Calu3 (cell line): ENCODE results near the gene NEDD4L. TPM values are rescaled to one million over a fixed set of nuclear protein-coding genes. Genes with fewer than 3 reads are reported as not detected.
A peak's percentile ranks its signal among the peaks of the same experiment; 100 is the strongest.

ENCODE experiments used
- BruUV-seq: library from RNA; stranded (reverse); fragments of 400-500 nt; replicated peaks from 2 replicates; lab custom pipeline; 2021; lab: Mats Ljungman, UMichigan
- CTCF ChIA-PET: fragments of 300-600 bp; sonication (Branson Sonifier 250); formaldehyde crosslinking; loops from one replicate; lab custom pipeline; 2022; ENCODE audit warnings: antibody characterized with exemption; lab: Charles Lee
- DNase-seq: peaks from one replicate; pipeline ENCODE4 v3.0.0; 2022
- H3K27ac Mint-ChIP-seq: one replicate; pipeline ENCODE4 v1.8.0; 2022; ENCODE audit warnings: mixed read lengths; ENCODE audit not compliant: unreplicated experiment
- H3K27me3 Mint-ChIP-seq: one replicate; pipeline ENCODE4 v1.8.0; 2022; ENCODE audit warnings: mixed read lengths; ENCODE audit not compliant: unreplicated experiment
- H3K36me3 Mint-ChIP-seq: one replicate; pipeline ENCODE4 v1.8.0; 2022; ENCODE audit warnings: mild to moderate bottlenecking, moderate library complexity, mixed read lengths; ENCODE audit not compliant: insufficient read depth, unreplicated experiment
- H3K4me1 Mint-ChIP-seq: one replicate; pipeline ENCODE4 v1.8.0; 2022; ENCODE audit warnings: mild to moderate bottlenecking, low read depth, mixed read lengths; ENCODE audit not compliant: unreplicated experiment
- H3K4me3 Mint-ChIP-seq: one replicate; pipeline ENCODE4 v1.8.0; 2022; ENCODE audit warnings: mild to moderate bottlenecking, low read depth, moderate library complexity, mixed read lengths; ENCODE audit not compliant: unreplicated experiment
- H3K9me3 Mint-ChIP-seq: one replicate; pipeline ENCODE4 v1.8.0; 2022; ENCODE audit warnings: low read depth, mixed read lengths; ENCODE audit not compliant: unreplicated experiment
- intact Hi-C: fragments of 100-400 bp; cut with micrococcal nuclease; formaldehyde crosslinking; loops from one replicate; pipeline ENCODE4 v1.10.0; 2022; ENCODE audit not compliant: unreplicated experiment
- total RNA-seq: library from RNA; stranded (reverse); gene quantifications from 2 replicates; pipeline ENCODE4 v1.2.3, GENCODE V29; 2022
- TF ChIP-seq, protein P1 (sequence below): fragments of 200-600 bp; IDR thresholded peaks from one replicate; pipeline ENCODE4 v1.8.0; 2022; ENCODE audit warnings: antibody characterized with exemption; ENCODE audit not compliant: unreplicated experiment

Gene NEDD4L
- total RNA-seq, 1 experiment from 2014 or later = 213 TPM

DNA sequence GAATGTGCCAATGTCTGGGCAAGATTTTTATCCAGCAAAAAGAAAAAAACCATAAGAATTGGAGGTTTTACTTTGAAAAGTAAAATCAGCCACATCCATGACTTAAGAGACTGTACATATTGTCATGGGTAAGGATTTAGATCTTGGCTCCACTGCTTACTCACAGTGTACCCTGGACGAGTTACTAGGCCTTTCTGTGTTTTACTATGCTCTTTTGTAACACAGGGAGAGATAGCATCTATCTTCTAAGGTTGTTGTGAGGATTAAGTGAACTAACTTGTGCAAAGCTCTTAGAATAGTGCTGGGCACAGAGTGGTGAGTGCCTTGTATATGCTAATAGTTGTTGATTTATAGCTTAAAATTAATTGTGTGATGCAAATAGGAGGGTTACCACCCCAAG, 255.9 kb downstream of the NEDD4L start:
- Mint-ChIP-seq H3K27ac (no peak overlapping the region), H3K9me3 (no peaks in the 10 kb centered on the region), H3K4me3 (no peak overlapping the region), H3K4me1 (peaks cover 64% of the 10 kb centered on the region), H3K27me3 (no peaks in the 10 kb centered on the region), H3K36me3 (peaks cover 18% of the 10 kb centered on the region)
- CTCF ChIA-PET = interaction anchor here (0.8 kb wide), 1 partner anchor 15 kb away, joined by 3 read pairs; no protein-coding TSS in a partner anchor
- no TSS peak for BruUV-seq
- no peak for DNase-seq
- intact Hi-C loops = no loop called here
- TF ChIP-seq, protein P1, sequence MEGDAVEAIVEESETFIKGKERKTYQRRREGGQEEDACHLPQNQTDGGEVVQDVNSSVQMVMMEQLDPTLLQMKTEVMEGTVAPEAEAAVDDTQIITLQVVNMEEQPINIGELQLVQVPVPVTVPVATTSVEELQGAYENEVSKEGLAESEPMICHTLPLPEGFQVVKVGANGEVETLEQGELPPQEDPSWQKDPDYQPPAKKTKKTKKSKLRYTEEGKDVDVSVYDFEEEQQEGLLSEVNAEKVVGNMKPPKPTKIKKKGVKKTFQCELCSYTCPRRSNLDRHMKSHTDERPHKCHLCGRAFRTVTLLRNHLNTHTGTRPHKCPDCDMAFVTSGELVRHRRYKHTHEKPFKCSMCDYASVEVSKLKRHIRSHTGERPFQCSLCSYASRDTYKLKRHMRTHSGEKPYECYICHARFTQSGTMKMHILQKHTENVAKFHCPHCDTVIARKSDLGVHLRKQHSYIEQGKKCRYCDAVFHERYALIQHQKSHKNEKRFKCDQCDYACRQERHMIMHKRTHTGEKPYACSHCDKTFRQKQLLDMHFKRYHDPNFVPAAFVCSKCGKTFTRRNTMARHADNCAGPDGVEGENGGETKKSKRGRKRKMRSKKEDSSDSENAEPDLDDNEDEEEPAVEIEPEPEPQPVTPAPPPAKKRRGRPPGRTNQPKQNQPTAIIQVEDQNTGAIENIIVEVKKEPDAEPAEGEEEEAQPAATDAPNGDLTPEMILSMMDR = no peak

GRCh38 chr18:58300867-58301266, 256.8 kb downstream of the NEDD4L start:
- DNase-seq = no peak
- BruUV-seq = no TSS peak
- TF ChIP-seq, protein P1 = no peak
- peaks cover 19% of the 10 kb centered on the region for H3K36me3 Mint-ChIP-seq
- H3K4me3 Mint-ChIP-seq = no peak overlapping the region
- peaks cover 64% of the 10 kb centered on the region for H3K4me1 Mint-ChIP-seq
- CTCF ChIA-PET = interaction anchor here (0.8 kb wide), 1 partner anchor 15 kb away, joined by 3 read pairs; no protein-coding TSS in a partner anchor
- no peaks in the 10 kb centered on the region for H3K27me3 Mint-ChIP-seq
- peaks cover 1% of the 10 kb centered on the region for H3K9me3 Mint-ChIP-seq
- no peak overlapping the region for H3K27ac Mint-ChIP-seq
- intact Hi-C loops = no loop called here

GRCh38 chr18:58302811-58303210, 258.8 kb downstream of the NEDD4L start:
- H3K36me3 Mint-ChIP-seq = peaks cover 14% of the 10 kb centered on the region
- intact Hi-C loops = no loop called here
- CTCF ChIA-PET = interaction anchor here (0.6 kb wide), 1 partner anchor 574 kb away, joined by 3 read pairs; no protein-coding TSS in a partner anchor
- BruUV-seq = no TSS peak
- no peak for DNase-seq
- TF ChIP-seq, protein P1 = no peak
- H3K27ac Mint-ChIP-seq = no peak overlapping the region
- no peak overlapping the region for H3K4me3 Mint-ChIP-seq
- no peaks in the 10 kb centered on the region for H3K27me3 Mint-ChIP-seq
- H3K4me1 Mint-ChIP-seq = peaks cover 53% of the 10 kb centered on the region
- H3K9me3 Mint-ChIP-seq = peaks cover 2% of the 10 kb centered on the region

GRCh38 chr18:58303363-58303762, 259.3 kb downstream of the NEDD4L start:
- no TSS peak for BruUV-seq

More at GRCh38 chr18:58303363-58303762, 259.3 kb downstream of the NEDD4L start:
- CTCF ChIA-PET = interaction anchor here (0.9 to 1.8 kb wide), 3 partner anchors 11 to 18 kb away, joined by 3 to 14 read pairs (median 4); no protein-coding TSS in a partner anchor
- H3K27me3 Mint-ChIP-seq = no peaks in the 10 kb centered on the region
- H3K9me3 Mint-ChIP-seq = peaks cover 2% of the 10 kb centered on the region
- TF ChIP-seq, protein P1 = no peak
- H3K4me3 Mint-ChIP-seq = no peak overlapping the region
- DNase-seq = no peak
- H3K4me1 Mint-ChIP-seq = peaks cover 48% of the 10 kb centered on the region
- peak overlapping the region; percentile 9 for H3K27ac Mint-ChIP-seq
- peaks cover 14% of the 10 kb centered on the region for H3K36me3 Mint-ChIP-seq
- intact Hi-C loops = no loop called here
